GM19099 (cell line): ENCODE measurements around the gene TEAD1.

Source experiments
- POLR2A ChIP-seq: IDR thresholded peaks from 3 replicates; pipeline ENCODE4 v1.6.1; 2011; ENCODE audit warnings: low read depth; ENCODE audit not compliant: insufficient read length; ENCODE audit errors: extremely low read depth

TEAD1 gene

GRCh38 chr11:12817681-12818332 lies 143.6 kb downstream of the TEAD1 start:
- TF ChIP-seq POLR2A = no peak

- TF ChIP-seq POLR2A = no peak
Observed at GRCh38 chr11:12818333-12819015, 144.3 kb downstream of the TEAD1 start.

GRCh38 chr11:12822392-12823022 lies 148.3 kb downstream of the TEAD1 start:
- no peak for TF ChIP-seq POLR2A

DNA sequence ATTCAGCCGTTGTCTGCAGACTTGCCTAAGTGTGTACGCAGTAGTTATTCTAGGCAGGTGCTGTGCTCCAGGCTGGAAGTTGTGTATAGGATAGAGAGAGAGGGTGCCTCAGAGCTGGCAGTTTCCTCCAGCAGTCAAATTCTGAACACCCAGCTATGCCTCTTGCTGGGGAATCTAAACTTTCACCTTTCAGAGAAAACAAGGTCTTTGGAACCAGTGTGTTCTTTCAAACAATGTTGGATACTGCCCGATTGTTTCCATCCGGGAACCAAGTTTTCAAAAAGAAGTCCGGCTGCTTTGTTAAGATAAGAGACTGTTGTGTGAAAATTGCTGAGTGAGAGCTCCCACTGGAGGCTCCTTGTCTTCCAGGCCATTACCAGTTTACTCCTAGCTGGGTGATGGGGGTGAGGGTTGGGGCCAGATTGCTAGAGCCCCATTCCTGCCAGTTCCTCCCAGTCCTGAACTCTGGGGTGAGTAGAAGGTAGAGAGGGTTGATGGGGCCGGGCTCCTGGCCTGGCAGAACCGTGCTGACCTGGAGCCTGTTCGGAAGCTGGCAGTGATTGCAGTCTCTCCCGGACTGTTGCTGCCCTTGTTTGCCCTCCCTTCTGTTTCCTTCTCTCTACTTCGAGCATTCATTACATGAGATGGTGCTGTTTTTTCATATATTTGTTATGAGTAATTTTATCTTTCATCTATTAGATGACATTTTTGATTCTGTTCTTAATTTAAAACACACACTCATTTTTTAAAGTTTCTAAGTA lies 150.2 kb downstream of the TEAD1 start:
- no peak for TF ChIP-seq POLR2A

- no peak for TF ChIP-seq POLR2A
Observed at GRCh38 chr11:12826441-12826840, 152.2 kb downstream of the TEAD1 start.

GRCh38 chr11:12827369-12827768 lies 153.1 kb downstream of the TEAD1 start:
- no peak for TF ChIP-seq POLR2A

DNA sequence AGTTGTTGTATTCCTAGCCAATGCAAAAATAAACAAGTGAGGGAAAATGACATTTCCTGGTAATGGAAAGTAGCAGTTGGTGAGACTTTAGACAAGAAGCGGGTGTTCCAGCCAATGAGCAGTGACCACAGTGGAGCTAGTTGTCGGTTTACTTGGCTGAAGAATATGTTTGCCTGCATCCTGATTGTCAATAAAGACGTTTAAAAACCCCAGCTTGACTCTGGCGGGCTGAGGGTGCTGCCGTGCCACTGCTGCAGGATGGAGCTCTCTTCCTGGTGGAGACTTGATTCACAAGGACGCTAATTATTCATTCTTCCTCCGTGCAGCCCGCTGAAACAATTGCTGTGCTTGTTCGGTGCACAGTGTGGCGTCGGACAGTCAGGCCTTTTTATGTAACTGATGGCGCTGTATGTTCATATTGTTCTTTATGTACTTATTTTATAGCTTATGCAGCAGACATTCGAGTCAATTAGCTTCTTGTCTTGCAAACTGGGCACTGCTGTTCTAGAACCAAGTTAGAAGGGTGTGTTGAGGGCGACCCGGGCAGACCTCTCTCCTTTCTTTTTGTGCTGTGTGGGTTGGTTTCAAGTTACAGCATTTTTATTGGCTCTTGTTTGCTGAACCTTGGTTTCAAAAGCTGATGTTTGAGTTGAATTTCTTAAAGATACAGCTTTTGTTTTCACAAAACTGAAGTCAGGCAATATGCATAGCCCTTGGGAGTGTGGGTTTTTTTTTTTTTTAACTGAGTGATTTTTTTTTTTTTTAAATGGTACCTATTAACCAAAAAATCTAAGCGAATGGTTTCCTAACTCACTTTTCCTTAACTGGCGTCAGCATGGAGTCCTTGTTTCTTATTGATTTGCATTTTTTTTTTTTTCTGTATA lies 153.9 kb downstream of the TEAD1 start:
- TF ChIP-seq POLR2A = no peak

DNA sequence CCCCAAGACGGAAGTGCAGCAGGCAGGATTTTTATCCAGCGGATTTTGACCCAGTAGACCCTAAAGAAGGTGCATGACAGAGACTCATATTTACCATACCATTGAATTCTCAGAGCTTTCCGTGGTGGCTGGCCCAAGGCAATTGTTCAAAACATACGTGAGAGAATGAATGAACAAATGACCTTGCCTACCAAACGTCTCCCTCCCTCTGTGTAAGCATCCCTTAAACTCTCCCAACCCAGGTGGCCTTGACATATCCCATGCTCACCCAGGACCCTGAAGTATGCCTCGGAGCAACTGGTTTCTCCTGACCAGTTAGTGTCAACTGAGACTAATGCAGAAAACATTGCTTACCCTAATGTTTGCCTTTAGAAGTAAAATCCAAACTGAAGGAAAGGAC lies 154.9 kb downstream of the TEAD1 start:
- TF ChIP-seq POLR2A = no peak

- no peak for TF ChIP-seq POLR2A
Observed at GRCh38 chr11:12829540-12830314, 155.5 kb downstream of the TEAD1 start.

DNA sequence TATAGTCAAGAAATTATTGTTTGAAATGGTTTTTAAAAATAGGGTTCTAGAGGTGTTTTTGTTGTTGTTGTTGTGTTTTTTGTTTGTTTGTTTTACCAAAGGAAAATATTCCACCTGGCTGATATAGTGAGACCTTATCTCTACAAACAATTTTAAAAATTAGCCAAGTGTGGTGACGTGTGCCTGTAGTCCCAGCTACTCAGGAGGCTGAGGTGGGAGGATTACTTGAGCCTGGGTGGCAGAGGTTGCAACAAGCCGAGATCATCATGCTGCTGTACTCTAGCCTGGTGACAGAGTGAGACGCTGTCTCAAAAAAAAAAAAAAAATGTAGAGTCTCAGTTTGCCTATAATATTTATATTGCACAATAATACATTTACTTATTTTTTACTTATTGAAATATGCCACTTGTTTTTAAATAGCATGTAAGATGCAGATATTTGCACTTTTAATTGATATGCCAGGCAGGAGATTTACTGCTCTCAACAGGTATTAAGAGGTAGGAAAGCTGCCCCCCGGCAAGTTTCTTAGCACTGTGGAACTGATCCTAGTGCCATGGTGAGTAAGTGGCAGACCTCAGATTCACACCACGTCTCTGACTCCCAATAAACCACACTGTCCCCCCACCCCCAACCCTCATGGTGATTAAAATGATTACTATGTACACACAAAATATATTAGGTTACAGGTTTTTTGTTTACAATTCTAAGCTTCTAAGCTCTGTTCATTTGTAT lies 157.4 kb downstream of the TEAD1 start:
- TF ChIP-seq POLR2A = no peak

- no peak for TF ChIP-seq POLR2A
Observed at GRCh38 chr11:12832480-12833224, 158.4 kb downstream of the TEAD1 start.

DNA sequence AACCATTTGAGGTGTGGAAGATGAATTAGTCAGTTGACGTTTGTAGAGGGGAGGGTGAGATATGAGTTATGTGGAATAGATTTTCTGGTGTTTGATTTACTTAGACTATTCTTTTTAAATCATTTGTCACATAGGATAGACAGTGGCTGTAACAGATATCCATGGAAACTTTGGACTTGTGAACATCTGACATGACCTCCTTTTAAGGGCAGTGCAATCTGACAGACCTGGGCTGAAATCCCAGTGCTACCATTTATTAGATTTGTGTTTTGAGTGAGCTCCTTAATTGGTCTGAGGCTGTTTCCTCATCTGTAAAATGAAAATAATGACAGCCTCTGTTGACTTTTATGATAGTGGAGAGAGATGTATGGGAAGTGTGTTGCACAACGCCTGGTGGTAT lies 159.9 kb downstream of the TEAD1 start:
- no peak for TF ChIP-seq POLR2A
